Vein endothelial cell (primary cell): ENCODE measurements around the gene KRT86. TPM values are rescaled to one million over a fixed set of nuclear protein-coding genes. Genes with fewer than 3 reads are reported as not detected.

Experiments
- total RNA-seq: library from RNA; depleted of rRNA; stranded (reverse); fragments of >200 nt; gene quantifications from 2 replicates; pipeline ENCODE4 v1.2.3, GENCODE V29; 2012

The KRT86 gene
- not detected in 2 replicates for total RNA-seq

DNA sequence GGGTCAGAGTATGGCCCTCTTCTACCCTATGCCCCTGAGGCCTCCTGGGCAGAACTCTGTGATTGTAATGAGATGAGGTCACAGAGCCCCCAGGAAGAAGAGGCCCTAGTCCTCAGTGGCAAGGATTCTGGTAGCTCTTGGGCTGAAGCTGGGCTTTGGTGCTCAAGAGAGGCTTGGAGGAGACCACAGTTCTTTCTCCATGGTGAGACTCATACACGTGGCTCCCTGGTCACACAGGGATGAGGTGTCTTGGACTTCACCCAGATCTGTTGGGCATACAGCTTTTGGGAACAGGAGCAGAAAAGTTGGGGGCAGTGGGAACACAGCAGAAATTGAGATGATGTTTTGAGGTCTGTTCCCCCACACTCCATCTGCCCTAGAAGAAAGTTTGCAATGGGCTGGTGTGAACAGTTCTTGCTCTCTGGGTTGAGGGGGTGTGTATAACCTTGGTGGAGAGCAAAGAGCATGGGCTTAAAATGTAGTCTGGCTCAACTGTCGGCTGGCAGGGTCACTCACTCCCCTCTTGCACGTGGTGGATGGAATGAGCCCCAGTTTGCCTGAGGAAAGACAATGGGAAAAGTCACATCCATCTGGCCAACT is at the start of gene KRT86:
Gene KRT86 (plus strand): TSS at position 125 of the 600 bp plus-strand sequence. CDS start 27,272 bp downstream, outside the sequence.

DNA sequence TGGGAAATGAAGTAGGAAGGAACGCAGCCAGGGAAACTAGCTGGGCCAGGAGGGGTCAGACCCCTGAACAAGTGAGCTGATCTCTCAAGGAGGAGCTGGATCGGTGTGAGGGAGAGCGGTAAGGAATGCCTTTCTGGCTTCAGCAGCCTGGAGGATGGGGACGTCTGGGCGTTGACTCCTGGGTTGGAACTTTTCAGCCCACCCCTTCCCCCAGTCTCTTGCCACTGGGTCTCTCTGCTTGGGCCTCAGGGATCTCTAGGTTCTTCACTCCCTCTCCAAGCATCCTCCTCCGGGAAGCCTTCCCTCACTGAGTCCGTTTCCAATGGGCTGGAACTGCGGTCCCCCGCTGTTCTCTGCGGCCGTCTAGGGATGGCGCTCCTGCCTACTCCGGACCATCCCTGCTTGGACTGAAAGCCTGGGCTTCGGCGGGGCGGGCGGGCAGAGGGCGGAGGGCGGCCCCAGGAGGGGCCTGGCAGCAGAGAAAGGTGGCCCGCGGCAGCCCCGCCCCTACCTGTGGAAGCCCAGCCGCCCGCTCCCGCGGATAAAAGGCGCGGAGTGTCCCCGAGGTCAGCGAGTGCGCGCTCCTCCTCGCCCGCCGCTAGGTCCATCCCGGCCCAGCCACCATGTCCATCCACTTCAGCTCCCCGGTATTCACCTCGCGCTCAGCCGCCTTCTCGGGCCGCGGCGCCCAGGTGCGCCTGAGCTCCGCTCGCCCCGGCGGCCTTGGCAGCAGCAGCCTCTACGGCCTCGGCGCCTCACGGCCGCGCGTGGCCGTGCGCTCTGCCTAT is 41.6 kb upstream of the KRT86 start, which contains the start of gene KRT7:
Gene KRT7 (plus strand): TSS at position 570 of the 788 bp plus-strand sequence. CDS start 54 bp downstream, at position 624.

GRCh38 chr12:52291267-52291935 is 17.0 kb downstream of the KRT86 start, which contains the start of gene KRT81:
TSS of gene KRT81 (minus strand) at chr12:52291534. CDS start at chr12:52291465, 69 bp downstream.

DNA sequence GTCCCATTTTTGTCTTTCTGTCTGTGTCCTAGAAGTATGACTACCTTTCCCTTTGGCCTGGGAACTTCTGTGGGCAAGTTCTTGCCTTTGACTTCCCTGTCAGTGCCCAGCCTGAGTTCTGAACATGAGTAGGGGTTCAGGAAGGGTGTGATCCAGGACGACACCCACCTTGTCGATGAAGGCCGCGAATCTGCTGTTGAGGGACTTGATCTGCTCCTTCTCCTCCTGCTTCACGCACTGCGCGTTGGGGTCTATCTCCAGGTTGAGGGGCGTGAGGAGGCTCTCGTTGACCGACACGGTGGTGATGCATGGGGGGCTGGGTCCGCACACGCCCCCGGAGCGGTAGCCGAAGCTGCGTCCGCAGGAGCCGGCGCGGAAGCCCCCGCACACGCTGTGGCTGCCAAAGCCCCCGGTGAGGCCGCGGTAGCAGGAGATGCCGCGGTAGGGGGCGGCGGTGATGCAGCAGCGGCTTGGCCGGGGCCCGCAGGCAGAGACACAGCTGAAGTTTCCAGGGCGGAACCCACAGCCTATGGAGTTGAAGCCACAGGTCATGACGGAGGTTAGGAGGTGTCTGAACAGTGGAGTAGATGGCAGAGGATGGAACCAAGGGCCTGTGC is 46.4 kb downstream of the KRT86 start, which contains the start of gene KRT83:
Gene KRT83 (minus strand): TSS at position 615 of the 617 bp plus-strand sequence. CDS start 63 bp downstream, at position 552.

Other genes with a start within 250 kb of the KRT86 start
- gene NR4A1, start 223.2 kb upstream of the KRT86 start, total RNA-seq = 0.38 and 0.98 TPM in 2 replicates
- 41.7 and 45.7 TPM in 2 replicates for gene ATG101, start 204.7 kb upstream of the KRT86 start, total RNA-seq
- 0.19 TPM in 1 of 2 replicates, not detected in the other for gene SMIM41, start 194.9 kb upstream of the KRT86 start, total RNA-seq
- 2.4 and 7.2 TPM in 2 replicates for gene KRT80, start 82.6 kb upstream of the KRT86 start, total RNA-seq
- 129 and 1,019 TPM in 2 replicates for gene KRT7, start 41.4 kb upstream of the KRT86 start, total RNA-seq
- gene KRT81, start 16.9 kb downstream of the KRT86 start, total RNA-seq = not detected in 2 replicates
- gene KRT83, start 46.8 kb downstream of the KRT86 start, total RNA-seq = not detected in 2 replicates
- gene KRT85, start 92.8 kb downstream of the KRT86 start, total RNA-seq = not detected in 2 replicates
- gene KRT84, start 111.0 kb downstream of the KRT86 start, total RNA-seq = not detected in 2 replicates
- not detected in 2 replicates for gene KRT82, start 131.7 kb downstream of the KRT86 start, total RNA-seq
- gene KRT75, start 159.7 kb downstream of the KRT86 start, total RNA-seq = not detected in 2 replicates
- not detected in 2 replicates for gene KRT6B, start 177.5 kb downstream of the KRT86 start, total RNA-seq
- not detected in 2 replicates for gene KRT6C, start 199.2 kb downstream of the KRT86 start, total RNA-seq
- gene KRT6A, start 218.6 kb downstream of the KRT86 start, total RNA-seq = not detected in 2 replicates
- gene KRT5, start 245.7 kb downstream of the KRT86 start, total RNA-seq = not detected in 2 replicates